ENCODE results near the gene ATG9B.

ATG9B gene

GRCh38 chr7:150997817-150998216, 26.5 kb downstream of the ATG9B start:
- no peak for DNase-seq

DNA sequence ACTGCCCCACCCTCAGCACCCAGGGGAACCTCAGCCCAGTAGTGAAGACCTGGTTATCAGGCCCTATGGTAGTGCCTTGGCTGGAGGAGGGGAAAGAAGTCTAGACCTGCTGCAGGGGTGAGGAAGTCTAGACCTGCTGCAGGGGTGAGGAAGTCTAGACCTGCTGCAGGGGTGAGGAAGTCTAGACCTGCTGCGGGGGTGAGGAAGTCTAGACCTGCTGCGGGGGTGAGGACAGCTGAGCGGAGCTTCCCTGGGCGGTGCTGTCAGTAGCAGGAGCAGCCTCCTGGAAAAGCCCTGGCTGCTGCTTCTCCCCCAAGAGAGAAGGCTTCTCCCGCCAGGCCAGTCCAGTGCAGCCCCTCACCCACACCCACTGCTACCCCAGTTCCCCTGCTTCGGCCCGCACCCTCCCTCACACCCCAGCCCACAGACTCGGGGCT, 27.2 kb downstream of the ATG9B start:
- DNase-seq: no peak

DNA sequence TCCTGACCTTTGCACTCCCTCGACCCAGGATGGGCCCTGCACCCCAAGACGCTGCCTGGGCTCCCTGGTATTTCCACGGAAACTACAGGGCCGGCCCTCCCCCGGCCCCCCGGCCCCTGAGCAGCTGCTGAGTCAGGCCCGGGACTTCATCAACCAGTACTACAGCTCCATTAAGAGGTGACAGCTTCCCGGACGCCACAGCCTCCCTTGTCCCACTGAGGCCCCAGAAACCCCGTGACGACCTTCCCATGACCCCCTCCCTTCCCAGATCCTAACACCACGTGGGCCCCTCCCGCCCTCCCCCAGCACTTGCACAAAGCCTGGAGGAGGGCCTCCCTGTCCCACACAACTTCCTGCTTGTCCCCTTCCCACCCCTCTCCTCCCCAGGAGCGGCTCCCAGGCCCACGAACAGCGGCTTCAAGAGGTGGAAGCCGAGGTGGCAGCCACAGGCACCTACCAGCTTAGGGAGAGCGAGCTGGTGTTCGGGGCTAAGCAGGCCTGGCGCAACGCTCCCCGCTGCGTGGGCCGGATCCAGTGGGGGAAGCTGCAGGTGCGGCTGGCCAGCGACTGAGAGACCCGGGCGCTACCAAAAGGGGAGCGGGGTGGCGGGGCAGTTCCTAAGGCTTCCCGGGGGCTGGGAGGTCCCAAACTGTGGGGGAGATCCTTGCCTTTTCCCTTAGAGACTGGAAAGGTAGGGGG, 27.8 kb downstream of the ATG9B start:
- no peak for DNase-seq

DNA sequence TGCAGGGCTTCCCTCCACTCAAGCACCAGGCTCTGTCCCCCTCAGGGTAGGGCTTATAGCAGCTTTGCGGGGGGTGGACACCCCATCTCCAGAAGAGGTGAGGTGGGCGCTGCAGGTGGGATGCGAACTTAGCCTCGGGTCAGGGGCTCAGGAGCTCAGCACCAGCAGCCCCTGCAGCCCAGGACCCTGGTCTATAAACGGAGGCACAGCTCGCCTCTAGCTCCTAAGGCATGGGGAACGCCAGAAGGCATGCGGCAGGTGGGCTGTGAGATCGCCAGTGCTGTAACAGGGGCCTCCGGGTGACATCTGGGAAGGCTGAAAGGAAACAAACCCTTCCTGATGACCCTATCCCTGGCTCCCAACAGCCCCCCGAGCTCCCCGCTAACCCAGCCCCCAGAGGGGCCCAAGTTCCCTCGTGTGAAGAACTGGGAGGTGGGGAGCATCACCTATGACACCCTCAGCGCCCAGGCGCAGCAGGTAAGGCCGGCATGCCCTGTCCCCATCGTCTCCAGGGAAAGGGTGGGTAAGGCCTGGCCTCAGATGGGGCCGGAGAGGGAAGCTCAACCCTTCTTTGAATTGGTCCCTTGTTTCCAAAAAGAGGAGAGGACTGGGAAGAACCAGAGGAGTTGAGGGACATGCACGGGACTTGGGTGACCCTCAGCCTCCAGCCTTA, 29.3 kb downstream of the ATG9B start:
- DNase-seq: no peak

DNA sequence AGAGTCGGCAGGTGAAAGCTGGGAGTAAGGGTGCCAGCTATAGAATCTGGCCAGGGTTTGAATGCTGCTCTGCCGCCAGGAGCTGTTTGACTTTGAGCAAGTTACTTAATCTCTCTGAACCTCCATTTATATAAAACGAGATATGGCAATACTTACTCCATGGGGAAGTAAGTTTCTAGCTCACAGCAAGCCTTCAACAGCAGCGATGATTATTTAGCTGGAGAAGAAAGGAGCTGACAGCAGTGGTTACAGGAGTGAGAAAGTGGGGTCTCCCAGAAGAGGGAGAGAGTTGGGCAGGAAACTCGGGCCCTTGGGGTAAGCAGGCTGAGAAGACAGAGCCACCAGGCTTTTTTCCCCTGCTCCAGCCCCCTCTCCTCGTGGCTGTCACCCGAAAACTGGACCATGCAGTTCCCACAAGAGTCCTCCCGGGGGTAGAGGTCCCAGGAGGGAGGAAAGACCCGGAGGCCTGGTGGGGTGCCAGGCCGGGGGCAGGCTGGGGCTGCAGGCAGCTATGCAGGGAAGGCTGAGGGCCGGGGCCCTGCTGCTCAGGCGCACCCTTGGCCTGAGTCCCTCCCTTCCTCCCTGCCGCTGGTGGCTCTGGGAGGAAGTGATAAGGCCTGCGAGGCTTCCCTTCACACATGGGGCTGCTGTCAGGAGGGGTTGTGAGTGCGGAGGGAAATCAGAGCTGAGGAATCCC, 30.0 kb downstream of the ATG9B start:
- DNase-seq: no peak

GRCh38 chr7:150993511-150993910, 30.8 kb downstream of the ATG9B start:
- DNase-seq: no peak

GRCh38 chr7:150992833-150993302, 31.4 kb downstream of the ATG9B start:
- DNase-seq: no peak

DNA sequence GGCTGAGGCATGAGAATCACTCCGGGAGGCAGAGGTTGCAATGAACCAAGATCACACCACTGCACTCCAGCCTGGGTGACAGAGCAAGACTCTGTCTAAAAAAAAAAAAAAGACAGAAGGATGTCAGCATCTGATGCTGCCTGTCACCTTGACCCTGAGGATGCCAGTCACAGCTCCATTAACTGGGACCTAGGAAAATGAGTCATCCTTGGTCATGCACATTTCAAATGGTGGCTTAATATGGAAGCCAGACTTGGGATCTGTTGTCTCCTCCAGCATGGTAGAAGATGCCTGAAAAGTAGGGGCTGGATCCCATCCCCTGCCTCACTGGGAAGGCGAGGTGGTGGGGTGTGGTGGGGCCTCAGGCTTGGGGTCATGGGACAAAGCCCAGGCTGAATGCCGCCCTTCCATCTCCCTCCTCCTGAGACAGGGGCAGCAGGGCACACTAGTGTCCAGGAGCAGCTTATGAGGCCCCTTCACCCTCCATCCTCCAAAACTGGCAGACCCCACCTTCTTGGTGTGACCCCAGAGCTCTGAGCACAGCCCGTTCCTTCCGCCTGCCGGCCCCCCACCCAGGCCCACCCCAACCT, 32.1 kb downstream of the ATG9B start:
- DNase-seq: no peak

- DNase-seq: no peak
Measured at GRCh38 chr7:150990416-150991186, 33.7 kb downstream of the ATG9B start, which contains the start of gene NOS3. Gene NOS3, plus strand, starts transcription at chr7:150991017. Its CDS starts 2,787 bp downstream, at chr7:150993804.

DNA sequence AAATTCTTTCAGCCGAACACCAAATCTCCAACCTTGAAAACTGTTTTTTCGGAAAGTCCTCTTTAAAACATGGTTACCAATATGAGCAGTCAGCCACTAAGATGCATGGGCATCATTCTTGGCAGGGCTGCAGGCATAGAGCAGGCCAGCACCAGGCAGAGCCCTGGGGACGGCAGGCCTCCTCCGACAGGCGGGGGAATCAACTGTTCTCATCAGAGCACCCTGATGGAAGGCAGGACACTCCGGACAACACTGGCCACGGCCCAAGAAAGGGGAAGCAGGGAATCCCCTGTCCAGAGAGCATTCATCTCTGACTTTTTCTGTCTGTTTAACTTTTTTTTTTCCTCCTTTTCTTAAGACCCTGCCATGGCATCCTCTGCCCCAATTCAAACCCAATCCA, 34.8 kb downstream of the ATG9B start:
- DNase-seq: no peak

- DNase-seq: peak; percentile 70
Measured at GRCh38 chr7:150988230-150989226, 35.8 kb downstream of the ATG9B start.

- DNase-seq: no peak
Measured at GRCh38 chr7:150986556-150986955, 37.7 kb downstream of the ATG9B start.

GRCh38 chr7:150986099-150986512, 38.2 kb downstream of the ATG9B start:
- DNase-seq: peak; percentile 59

GRCh38 chr7:150983893-150984368, 40.4 kb downstream of the ATG9B start:
- DNase-seq: no peak

DNA sequence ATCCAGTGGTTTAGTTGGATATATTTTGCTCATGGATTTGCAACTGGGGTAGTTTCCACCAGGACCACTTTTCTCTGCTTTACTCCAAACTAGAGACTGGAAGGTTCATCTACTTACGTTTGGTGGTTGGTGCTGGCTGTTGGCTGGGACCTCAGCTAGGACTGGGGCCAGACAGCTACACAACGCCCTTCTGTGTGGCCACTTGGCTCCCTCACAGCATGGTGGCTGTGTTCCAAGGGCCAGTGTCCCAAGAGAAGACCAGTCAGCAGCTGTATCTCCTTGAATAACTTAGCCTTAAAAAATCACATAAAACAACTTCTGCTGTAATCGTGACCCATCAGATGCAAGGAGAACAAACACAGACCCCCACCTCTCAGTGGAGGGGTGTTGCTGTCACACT, 41.9 kb downstream of the ATG9B start:
- no peak for DNase-seq

GRCh38 chr7:150981644-150982043, 42.6 kb downstream of the ATG9B start:
- no peak for DNase-seq

DNA sequence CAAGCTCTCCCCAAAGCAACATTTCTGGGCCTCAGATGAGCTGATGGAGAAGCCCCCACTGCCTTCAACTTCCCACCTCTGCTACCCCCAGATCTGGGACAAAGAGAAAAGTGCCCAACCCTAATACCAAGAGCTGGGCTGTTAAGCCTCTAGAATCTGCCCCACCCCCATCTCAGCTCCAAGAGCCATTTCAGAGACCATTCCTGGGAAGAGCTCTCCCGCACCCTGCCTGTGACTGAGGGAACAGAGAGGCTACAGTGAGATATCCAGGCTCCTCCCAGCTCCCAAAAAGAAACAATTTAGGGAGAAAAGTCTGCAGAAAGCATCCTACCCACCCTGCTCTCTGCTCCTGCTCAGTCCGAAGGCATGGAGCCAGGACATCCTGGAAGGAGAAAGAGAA, 43.6 kb downstream of the ATG9B start:
- DNase-seq: no peak

DNA sequence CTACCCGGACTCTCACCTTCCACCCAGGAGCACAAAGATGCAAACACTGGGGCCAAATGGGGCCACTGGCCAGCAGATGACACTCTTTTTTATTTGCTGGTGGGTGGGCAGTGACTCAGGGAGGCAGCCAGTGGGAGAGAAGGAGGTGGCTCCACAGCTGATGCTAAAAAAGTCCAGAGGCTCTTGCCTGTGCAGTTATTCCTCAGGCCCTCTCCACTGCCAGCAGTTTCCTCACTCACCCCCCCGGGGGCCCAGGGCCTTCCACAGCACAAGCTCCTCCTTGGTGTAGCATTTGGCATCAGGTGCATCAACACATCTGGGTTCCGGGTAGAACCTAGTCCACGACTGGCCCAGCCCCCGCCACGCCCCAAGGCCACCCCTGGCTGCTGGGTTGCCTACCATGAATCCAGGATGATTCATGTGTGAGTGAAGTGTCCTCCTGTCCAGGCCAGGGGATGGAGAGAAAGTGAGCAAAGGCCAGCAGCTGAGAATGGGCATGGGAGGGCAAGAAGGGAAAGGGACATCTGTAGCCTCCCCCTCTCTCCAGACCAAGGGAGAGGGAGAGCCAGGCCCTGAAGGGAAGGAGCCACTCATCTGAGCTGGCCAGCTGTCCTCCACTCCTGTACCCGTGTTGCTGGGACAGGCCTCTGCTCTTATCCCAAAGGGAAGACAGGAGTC, 44.4 kb downstream of the ATG9B start:
- no peak for DNase-seq

GRCh38 chr7:150978126-150978789, 46.0 kb downstream of the ATG9B start, which contains the start of gene KCNH2:
Gene KCNH2, minus strand, starts transcription at chr7:150978321. Its CDS starts 408 bp downstream, at chr7:150977913.
- peak; percentile 35 for DNase-seq

Measured in activated naive CD4-positive, alpha-beta T cell treated with anti-CD3 and anti-CD28 coated beads, Interleukin-2, amount 50 U/mL, for 16 hours (primary cell).